Skin epidermis (tissue), 12 donors: Measurements from ENCODE around the gene SLC22A23.

Source experiments
- H3K27ac ChIP-seq, 21 experiments: fragments of 200-600 bp; sonication (generic) in 11 of 21; one replicate each; pipeline ENCODE4 v1.5.0; 2020; ENCODE audit warnings: mild to moderate bottlenecking in 3 of 21, inconsistent platforms in 2 of 21, moderate library complexity in 2 of 21
- H3K4me3 ChIP-seq, 7 experiments: fragments of 200-600 bp; sonication (generic) in 2 of 7; one replicate each; pipeline ENCODE4 v1.5.0; 2020; ENCODE audit warnings: inconsistent platforms in 2 of 7, mild to moderate bottlenecking in 2 of 7, moderate library complexity in 1 of 7

Gene SLC22A23

GRCh38 chr6:3426091-3426926, 30.5 kb downstream of the SLC22A23 start:
- peak overlapping the region in 20 of 21 experiments; percentile 12 to 81 (median 52) for H3K27ac ChIP-seq

GRCh38 chr6:3425574-3425973, 31.3 kb downstream of the SLC22A23 start:
- no peak overlapping the region for H3K4me3 ChIP-seq
- peak overlapping the region in 9 of 21 experiments; percentile 7 to 81 (median 30) for H3K27ac ChIP-seq

More at GRCh38 chr6:3426091-3426926, 30.5 kb downstream of the SLC22A23 start:
- H3K4me3 ChIP-seq: no peak overlapping the region

- Histone ChIP-seq H3K27ac (no peak overlapping the region), H3K4me3 (no peak overlapping the region)
Measured at GRCh38 chr6:3424185-3424927, 32.5 kb downstream of the SLC22A23 start.

- H3K4me3 ChIP-seq: no peak overlapping the region
- no peak overlapping the region for H3K27ac ChIP-seq
Measured at GRCh38 chr6:3423439-3424184, 33.2 kb downstream of the SLC22A23 start.

- Histone ChIP-seq H3K27ac (peak overlapping the region in 7 of 21 experiments; percentile 15 to 70 (median 46)), H3K4me3 (no peak overlapping the region)
Measured at GRCh38 chr6:3422435-3423070, 34.3 kb downstream of the SLC22A23 start.

- Histone ChIP-seq H3K4me3 (no peak overlapping the region), H3K27ac (peak overlapping the region in 8 of 21 experiments; percentile 15 to 70 (median 46))
Measured at GRCh38 chr6:3421791-3422434, 34.9 kb downstream of the SLC22A23 start.

- no peak overlapping the region for H3K4me3 ChIP-seq
- H3K27ac ChIP-seq: peak overlapping the region in 3 of 21 experiments; percentile 11 to 62 (median 48)
Measured at GRCh38 chr6:3421143-3421542, 35.7 kb downstream of the SLC22A23 start.

- peak overlapping the region in 14 of 21 experiments; percentile 26 to 70 (median 50) for H3K27ac ChIP-seq
- H3K4me3 ChIP-seq: no peak overlapping the region
Measured at GRCh38 chr6:3419624-3420272, 37.1 kb downstream of the SLC22A23 start.

- H3K27ac ChIP-seq: peak overlapping the region in 7 of 21 experiments; percentile 34 to 65 (median 55)
- no peak overlapping the region for H3K4me3 ChIP-seq
Measured at GRCh38 chr6:3418496-3419060, 38.3 kb downstream of the SLC22A23 start.

GRCh38 chr6:3417473-3417872, 39.4 kb downstream of the SLC22A23 start:
- Histone ChIP-seq H3K27ac (peak overlapping the region in 5 of 21 experiments; percentile 26 to 63 (median 47)), H3K4me3 (no peak overlapping the region)

GRCh38 chr6:3415490-3415889, 41.4 kb downstream of the SLC22A23 start:
- Histone ChIP-seq H3K27ac (no peak overlapping the region), H3K4me3 (no peak overlapping the region)

- no peak overlapping the region for H3K27ac ChIP-seq
- H3K4me3 ChIP-seq: no peak overlapping the region
Measured at GRCh38 chr6:3415082-3415453, 41.8 kb downstream of the SLC22A23 start.

GRCh38 chr6:3414327-3415081, 42.3 kb downstream of the SLC22A23 start:
- Histone ChIP-seq H3K4me3 (no peak overlapping the region), H3K27ac (no peak overlapping the region)

GRCh38 chr6:3413592-3413991, 43.3 kb downstream of the SLC22A23 start:
- Histone ChIP-seq H3K27ac (peak overlapping the region in 1 of 21 experiments; percentile 35), H3K4me3 (no peak overlapping the region)

GRCh38 chr6:3412779-3413500, 43.9 kb downstream of the SLC22A23 start:
- Histone ChIP-seq H3K27ac (no peak overlapping the region), H3K4me3 (no peak overlapping the region)

GRCh38 chr6:3411967-3412778, 44.7 kb downstream of the SLC22A23 start:
- H3K27ac ChIP-seq: no peak overlapping the region
- no peak overlapping the region for H3K4me3 ChIP-seq
